B cell (primary cell): ENCODE results near the gene SATB2. TPM values are rescaled to one million over a fixed set of nuclear protein-coding genes. Genes with fewer than 3 reads are reported as not detected.

Experiments used
- ATAC-seq: fragments of 200-7000 bp; cut with Tn5 transposase; one replicate; pipeline ENCODE4 v1.10.0; 2021; ENCODE audit warnings: low read depth, mild to moderate bottlenecking, moderate number of reproducible peaks, moderate library complexity
- CTCF ChIA-PET: fragments of 350-600 bp; sonication (Branson Sonifier 250); formaldehyde crosslinking; loops from one replicate; lab custom pipeline; 2021; ENCODE audit warnings: antibody characterized with exemption, inconsistent platforms; lab: Charles Lee
- POLR2A ChIA-PET: fragments of 350-600 bp; sonication (Branson Sonifier 250); formaldehyde crosslinking; loops from one replicate; lab custom pipeline; 2021; ENCODE audit warnings: antibody characterized with exemption; lab: Charles Lee
- DNase-seq: peaks from one replicate; pipeline ENCODE4 v3.0.0; 2013
- H2AFZ ChIP-seq: 2 replicates; pipeline ENCODE4 v1.6.1; 2012; ENCODE audit warnings: mild to moderate bottlenecking, low read depth, low read length; ENCODE audit not compliant: insufficient read depth, poor library complexity, severe bottlenecking
- H3K27ac ChIP-seq, 2 donors: 1 replicate in 1 of 2; 2 replicates in 1 of 2; pipeline ENCODE4 v1.5.1; 2012 to 2013; ENCODE audit warnings: low read length in 2 of 2, mild to moderate bottlenecking in 2 of 2, moderate library complexity in 1 of 2
- H3K27me3 ChIP-seq, 4 experiments: fragments of 200-600 bp in 1 of 4; sonication (generic) in 1 of 4; replicated peaks in 1 of 4; 1 replicate in 2 of 4; 2 replicates in 2 of 4; pipeline versions ENCODE4 v1.6.1 to v1.7.0; 2013 to 2016; ENCODE audit warnings: low read length in 3 of 4, mild to moderate bottlenecking in 2 of 4, mixed read lengths in 1 of 4, moderate library complexity in 1 of 4; ENCODE audit not compliant: insufficient read depth in 4 of 4, control insufficient read depth in 3 of 4; ENCODE audit errors: control extremely low read depth in 1 of 4
- H3K36me3 ChIP-seq, 2 experiments: replicated peaks in 1 of 2; 1 replicate in 1 of 2; 2 replicates in 1 of 2; pipeline versions ENCODE4 v1.6.1 to v1.7.1; 2013; ENCODE audit warnings: low read length in 1 of 2; ENCODE audit not compliant: insufficient read depth in 2 of 2, control insufficient read depth in 1 of 2; ENCODE audit errors: control extremely low read depth in 1 of 2, extremely low read depth in 1 of 2
- H3K4me1 ChIP-seq, 2 donors: fragments of 200-600 bp in 1 of 2; sonication (generic) in 1 of 2; 1 replicate in 1 of 2; 2 replicates in 1 of 2; pipeline versions ENCODE4 v1.5.1 to v1.6.1; 2013 to 2017; ENCODE audit warnings: low read length in 2 of 2; ENCODE audit not compliant: control insufficient read depth in 2 of 2, insufficient read depth in 2 of 2
- H3K4me2 ChIP-seq: replicated peaks from 2 replicates; pipeline ENCODE3; 2012; ENCODE audit warnings: mild to moderate bottlenecking, low read depth, low read length; ENCODE audit not compliant: poor library complexity, severe bottlenecking
- H3K4me3 ChIP-seq, 5 experiments: fragments of 200-600 bp in 1 of 5; sonication (generic) in 1 of 5; 1 replicate in 3 of 5; 2 replicates in 2 of 5; pipeline versions ENCODE4 v1.5.1 to v1.7.0; 2011 to 2016; ENCODE audit warnings: low read length in 4 of 5, mild to moderate bottlenecking in 4 of 5, low read depth in 2 of 5, control low read depth in 1 of 5, moderate library complexity in 1 of 5; ENCODE audit not compliant: insufficient read depth in 1 of 5; ENCODE audit errors: control extremely low read depth in 1 of 5, extremely low read depth in 1 of 5
- H3K79me2 ChIP-seq: fragments of 200-600 bp; sonication (generic); one replicate; pipeline ENCODE4 v1.6.0; 2016; ENCODE audit warnings: low read length; ENCODE audit not compliant: control insufficient read depth, insufficient read depth
- H3K9ac ChIP-seq: fragments of 200-600 bp; sonication (generic); 2 replicates; pipeline ENCODE4 v1.6.1; 2017; ENCODE audit warnings: mild to moderate bottlenecking, low read length, moderate library complexity
- H3K9me3 ChIP-seq, 3 donors: one replicate each; pipeline versions ENCODE4 v1.6.1 to v1.7.1; 2013; ENCODE audit warnings: low read length in 2 of 3; ENCODE audit not compliant: control insufficient read depth in 2 of 3, insufficient read depth in 1 of 3; ENCODE audit errors: control extremely low read depth in 1 of 3
- H4K20me1 ChIP-seq: 2 replicates; pipeline ENCODE4 v1.6.0; 2012; ENCODE audit warnings: mild to moderate bottlenecking, low read length; ENCODE audit not compliant: insufficient read depth, control insufficient read depth, poor library complexity, severe bottlenecking
- H3K27ac Mint-ChIP-seq: one replicate; pipeline ENCODE4 v1.8.0; 2021; ENCODE audit warnings: mixed read lengths
- H3K27me3 Mint-ChIP-seq: one replicate; pipeline ENCODE4 v1.8.0; 2021; ENCODE audit warnings: mixed read lengths
- H3K4me1 Mint-ChIP-seq: one replicate; pipeline ENCODE4 v1.8.0; 2021; ENCODE audit warnings: mixed read lengths
- H3K4me3 Mint-ChIP-seq: one replicate; pipeline ENCODE4 v1.8.0; 2021; ENCODE audit warnings: mixed read lengths
- H3K9me3 Mint-ChIP-seq: one replicate; pipeline ENCODE4 v1.8.0; 2022; ENCODE audit warnings: mixed read lengths; ENCODE audit not compliant: insufficient read depth
- EZH2 ChIP-seq: IDR thresholded peaks from 2 replicates; pipeline ENCODE4 v1.6.1; 2012; ENCODE audit warnings: borderline replicate concordance, low read depth, mild to moderate bottlenecking, moderate library complexity, low read length; ENCODE audit not compliant: insufficient read depth, poor library complexity, severe bottlenecking
- WGBS: methylation state at CpG from one replicate; pipeline ENCODE4 v1.1.5; 2013; ENCODE audit warnings: missing lambda C conversion rate; ENCODE audit not compliant: insufficient coverage; 5-methylcytosine and 5-hydroxymethylcytosine counted together
- intact Hi-C: fragments of 100-400 bp; cut with micrococcal nuclease; formaldehyde crosslinking; loops from one replicate; pipeline ENCODE4 v1.10.0; 2022
- polyA plus RNA-seq: library from polyadenylated mRNA; depleted of rRNA; stranded (reverse); fragments of >200 nt; gene quantifications from 2 replicates; pipeline ENCODE4 v1.2.3, GENCODE V29; 2012
- total RNA-seq, 2 donors: library from RNA; stranded (reverse); fragments of 120-200 nt in 1 of 2; gene quantifications; 1 replicate in 1 of 2; 2 replicates in 1 of 2; pipeline versions ENCODE4 v1.2.3 to v1.2.4, GENCODE V29; 2013 to 2022
- TF ChIP-seq, protein P1 (sequence below): fragments of 200-600 bp; IDR thresholded peaks from one replicate; pipeline ENCODE4 v1.8.0; 2022; ENCODE audit warnings: antibody characterized with exemption, mild to moderate bottlenecking

SATB2 gene
- total and polyA plus RNA-seq, 2 donors (not counting 1 experiment from before 2014, with no cell fraction given): 0.13 to 0.49 TPM

DNA sequence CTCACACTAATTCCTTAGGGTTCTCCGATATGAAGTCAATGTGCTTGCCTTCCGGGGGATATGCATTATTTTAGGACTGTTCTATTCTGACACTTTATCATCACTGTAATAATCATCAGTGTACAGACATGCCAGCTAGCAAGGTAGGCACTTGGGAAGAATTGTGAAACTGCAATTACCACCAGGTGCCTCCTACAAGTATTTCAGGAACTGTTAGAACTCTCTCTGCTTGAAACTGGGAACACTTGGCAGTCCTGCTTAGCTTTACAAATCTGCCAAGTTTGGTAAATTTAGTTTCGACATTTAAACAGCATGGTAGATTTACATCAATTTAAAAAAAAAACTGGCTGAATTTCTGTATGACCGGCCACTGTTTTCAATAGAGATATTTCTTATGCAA, 128.7 kb downstream of the SATB2 start:
- Mint-ChIP-seq H3K27ac (no peak overlapping the region), H3K9me3 (no peaks in the 10 kb centered on the region), H3K4me3 (no peak overlapping the region), H3K4me1 (no peaks in the 10 kb centered on the region), H3K27me3 (no peaks in the 10 kb centered on the region)
- TF ChIP-seq, protein P1, sequence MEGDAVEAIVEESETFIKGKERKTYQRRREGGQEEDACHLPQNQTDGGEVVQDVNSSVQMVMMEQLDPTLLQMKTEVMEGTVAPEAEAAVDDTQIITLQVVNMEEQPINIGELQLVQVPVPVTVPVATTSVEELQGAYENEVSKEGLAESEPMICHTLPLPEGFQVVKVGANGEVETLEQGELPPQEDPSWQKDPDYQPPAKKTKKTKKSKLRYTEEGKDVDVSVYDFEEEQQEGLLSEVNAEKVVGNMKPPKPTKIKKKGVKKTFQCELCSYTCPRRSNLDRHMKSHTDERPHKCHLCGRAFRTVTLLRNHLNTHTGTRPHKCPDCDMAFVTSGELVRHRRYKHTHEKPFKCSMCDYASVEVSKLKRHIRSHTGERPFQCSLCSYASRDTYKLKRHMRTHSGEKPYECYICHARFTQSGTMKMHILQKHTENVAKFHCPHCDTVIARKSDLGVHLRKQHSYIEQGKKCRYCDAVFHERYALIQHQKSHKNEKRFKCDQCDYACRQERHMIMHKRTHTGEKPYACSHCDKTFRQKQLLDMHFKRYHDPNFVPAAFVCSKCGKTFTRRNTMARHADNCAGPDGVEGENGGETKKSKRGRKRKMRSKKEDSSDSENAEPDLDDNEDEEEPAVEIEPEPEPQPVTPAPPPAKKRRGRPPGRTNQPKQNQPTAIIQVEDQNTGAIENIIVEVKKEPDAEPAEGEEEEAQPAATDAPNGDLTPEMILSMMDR: no peak
- no peak for TF ChIP-seq EZH2
- no peak overlapping the region for H3K9ac ChIP-seq
- no peaks in the 10 kb centered on the region for H4K20me1 ChIP-seq
- H3K4me2 ChIP-seq: no peak overlapping the region
- POLR2A ChIA-PET: no interaction called here
- no peaks in the 10 kb centered on the region for H3K36me3 ChIP-seq
- CTCF ChIA-PET: no interaction called here
- H3K4me1 ChIP-seq: no peaks in the 10 kb centered on the region
- DNase-seq (no peak), ATAC-seq (no peak)
- intact Hi-C loops: no loop called here
- WGBS: 100% methylated on average over 2 of the region's 4 CpGs
- H3K9me3 ChIP-seq: no peaks in the 10 kb centered on the region
- H3K4me3 ChIP-seq: no peak overlapping the region
- H3K27ac ChIP-seq: no peak overlapping the region
- H2AFZ ChIP-seq: no peak overlapping the region
- no peaks in the 10 kb centered on the region for H3K79me2 ChIP-seq
- H3K27me3 ChIP-seq: no peaks in the 10 kb centered on the region

DNA sequence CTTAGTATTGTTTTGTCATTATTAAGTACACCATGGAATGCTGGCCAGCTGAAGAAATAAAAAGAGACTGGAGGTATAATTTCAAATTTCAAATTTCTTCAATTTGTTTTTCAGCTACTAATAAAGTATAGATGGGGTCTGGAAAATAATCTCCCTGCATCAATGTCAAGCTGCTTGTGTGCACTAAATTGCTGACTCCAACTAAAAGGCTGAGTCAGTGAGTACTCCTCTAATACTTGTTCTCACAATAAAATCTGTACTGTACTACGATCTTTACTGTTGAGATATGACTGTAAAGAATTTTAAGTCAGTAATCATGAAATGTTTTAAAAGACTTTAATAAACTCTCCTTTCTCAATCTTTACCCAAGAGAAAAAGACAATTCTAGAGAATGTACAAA, 131.9 kb downstream of the SATB2 start:
- Mint-ChIP-seq H3K27me3 (no peaks in the 10 kb centered on the region), H3K9me3 (no peaks in the 10 kb centered on the region), H3K27ac (no peak overlapping the region), H3K4me1 (no peaks in the 10 kb centered on the region), H3K4me3 (no peak overlapping the region)
- no peaks in the 10 kb centered on the region for H3K36me3 ChIP-seq
- H3K4me1 ChIP-seq: no peaks in the 10 kb centered on the region
- no peaks in the 10 kb centered on the region for H4K20me1 ChIP-seq
- no peak for ATAC-seq
- no peaks in the 10 kb centered on the region for H3K79me2 ChIP-seq
- DNase-seq: no peak
- intact Hi-C loops: no loop called here
- no peak overlapping the region for H3K9ac ChIP-seq
- no peak overlapping the region for H3K27ac ChIP-seq
- WGBS: no CpG with 5 or more reads among the region's 1 CpG
- H3K9me3 ChIP-seq: no peaks in the 10 kb centered on the region
- no peak overlapping the region for H3K4me2 ChIP-seq
- CTCF ChIA-PET: no interaction called here
- H3K27me3 ChIP-seq: no peaks in the 10 kb centered on the region
- no peak for TF ChIP-seq EZH2
- TF ChIP-seq, protein P1: no peak
- H3K4me3 ChIP-seq: no peak overlapping the region
- no peak overlapping the region for H2AFZ ChIP-seq
- POLR2A ChIA-PET: no interaction called here
